K562 (cell line): ENCODE measurements around the gene LDLR. TPM values are rescaled to one million over a fixed set of nuclear protein-coding genes. Genes with fewer than 3 reads are reported as not detected.
"Not testable (repeated sequence)": the region's sequence is repeated elsewhere in the genome, so short reads cannot be mapped to it uniquely, and the experiment has no call there.

Source experiments
- ATAC-seq: fragments of 200-7000 bp; cut with Tn5 transposase; 3 replicates; pipeline ENCODE4 v1.9.1; 2020; ENCODE audit warnings: moderate library complexity
- BruUV-seq: library from RNA; stranded (reverse); fragments of 400-500 nt; replicated peaks from 2 replicates; lab custom pipeline; 2021; lab: Mats Ljungman, UMichigan
- CTCF ChIA-PET: fragments of 300-600 bp; formaldehyde crosslinking; extraction: SDS; loops from one replicate; lab custom pipeline; 2021; ENCODE audit warnings: low intra/inter-chr PET ratio; lab: Yijun Ruan, JAX
- POLR2A ChIA-PET: fragments of 300-600, 350-650 bp; sonication (Branson Sonifier 250); formaldehyde crosslinking; extraction: SDS; loops from one replicate; lab custom pipeline; 2021; ENCODE audit warnings: antibody characterized with exemption, inconsistent platforms; lab: Yijun Ruan, JAX
- DNase-seq, 4 experiments: peaks; one replicate each; pipeline versions ENCODE4 v3.0.0 to v3.0.0-alpha.2; 2011 to 2018; ENCODE audit warnings: low spot score in 3 of 4, mixed read lengths in 3 of 4; ENCODE audit errors: extremely low read depth in 1 of 4
- FAIRE-seq: peaks from 2 replicates; lab custom pipeline; 2011; peaks lifted over from hg19 to GRCh38; lab: Jason Lieb, UNC
- H2AFZ ChIP-seq: 2 replicates; pipeline ENCODE4 v1.6.0; 2011; ENCODE audit warnings: low read depth, low read length, control low read depth, inconsistent platforms
- H3K27ac ChIP-seq: fragments of 200-600 bp; 3 replicates; pipeline ENCODE4 v1.8.0; 2011; ENCODE audit warnings: low read depth, mild to moderate bottlenecking, control low read depth, inconsistent platforms, low read length, moderate library complexity, mixed read lengths; ENCODE audit errors: extremely low read depth
- H3K27me3 ChIP-seq, 2 experiments: fragments of 300-600 bp in 1 of 2; 2 replicates in 1 of 2; 3 replicates in 1 of 2; pipeline versions ENCODE4 v1.6.0 to v1.8.0; 2011; ENCODE audit warnings: inconsistent platforms in 2 of 2, low read length in 2 of 2, mild to moderate bottlenecking in 1 of 2, mixed read lengths in 1 of 2, moderate library complexity in 1 of 2; ENCODE audit not compliant: control insufficient read depth in 2 of 2, insufficient read depth in 2 of 2
- H3K36me3 ChIP-seq: fragments of 300-600 bp; 3 replicates; pipeline ENCODE4 v1.8.0; 2011; ENCODE audit warnings: mild to moderate bottlenecking, low read length, inconsistent platforms; ENCODE audit not compliant: control insufficient read depth, insufficient read depth
- H3K4me1 ChIP-seq, 2 experiments: fragments of 200-600 bp in 1 of 2; replicated peaks in 1 of 2; 2 replicates in 1 of 2; 3 replicates in 1 of 2; pipeline versions ENCODE4 v1.5.1 to v1.8.0; 2011; ENCODE audit warnings: inconsistent platforms in 2 of 2, low read length in 2 of 2, mild to moderate bottlenecking in 1 of 2, mixed read lengths in 1 of 2, moderate library complexity in 1 of 2; ENCODE audit not compliant: control insufficient read depth in 2 of 2, insufficient read depth in 2 of 2
- H3K4me2 ChIP-seq: 2 replicates; pipeline ENCODE4 v1.6.1; 2011; ENCODE audit warnings: low read length, control low read depth, inconsistent platforms, mixed read lengths; ENCODE audit not compliant: insufficient read depth
- H3K4me3 ChIP-seq: fragments of 200-600 bp; sonication (generic), shearing (Covaris generic); 2 replicates; pipeline ENCODE4 v1.5.1; 2016; ENCODE audit warnings: control low read depth, inconsistent platforms
- H3K79me2 ChIP-seq: fragments of 200-600 bp; 3 replicates; pipeline ENCODE4 v1.8.0; 2011; ENCODE audit warnings: low read length, inconsistent platforms; ENCODE audit not compliant: control insufficient read depth, insufficient read depth
- H3K9ac ChIP-seq, 2 experiments: 2 replicates each; pipeline versions ENCODE4 v1.6.0 to v1.6.1; 2011; ENCODE audit warnings: low read depth in 2 of 2, low read length in 2 of 2, control low read depth in 1 of 2, inconsistent platforms in 1 of 2, mild to moderate bottlenecking in 1 of 2, mixed read lengths in 1 of 2; ENCODE audit not compliant: insufficient read depth in 1 of 2
- H3K9me1 ChIP-seq: one replicate; pipeline ENCODE4 v1.6.0; 2011; ENCODE audit warnings: inconsistent platforms, mild to moderate bottlenecking, low read length, moderate library complexity; ENCODE audit not compliant: control insufficient read depth, insufficient read depth
- H3K9me3 ChIP-seq: replicated peaks from 2 replicates; pipeline ENCODE4 v1.5.1; 2011; ENCODE audit warnings: low read depth, low read length, inconsistent platforms; ENCODE audit not compliant: control insufficient read depth, insufficient read depth
- H4K20me1 ChIP-seq: replicated peaks from 2 replicates; pipeline ENCODE4 v1.6.1; 2011; ENCODE audit warnings: low read length, inconsistent platforms, mixed read lengths; ENCODE audit not compliant: control insufficient read depth, insufficient read depth
- GATA2 ChIP-seq: sonication (generic); formaldehyde crosslinking; IDR thresholded peaks from 2 replicates; pipeline ENCODE4 v1.4.0; 2020; ENCODE audit warnings: mild to moderate bottlenecking, missing genetic modification reagents
- POLR2A ChIP-seq: fragments of 450-650 bp; conservative IDR thresholded peaks from 2 replicates; pipeline ENCODE4 v1.6.1; 2016
- POLR2B ChIP-seq: fragments of 450-650 bp; IDR thresholded peaks from 2 replicates; pipeline ENCODE4 v1.6.1; 2018; ENCODE audit warnings: low read depth; ENCODE audit not compliant: partially characterized antibody
- SUPT5H ChIP-seq: fragments of 450-650 bp; IDR thresholded peaks from 2 replicates; pipeline ENCODE4 v1.6.1; 2016
- WGBS: fragments of 100-300 bp; shearing (Covaris generic); methylation state at CpG from one replicate; pipeline ENCODE4 v1.1.6; 2016; ENCODE audit warnings: low coverage, mixed read lengths; ENCODE audit not compliant: insufficient coverage; ENCODE audit errors: missing lambda C conversion rate; 5-methylcytosine and 5-hydroxymethylcytosine counted together
- in situ Hi-C: fragments of 300-500 bp; cut with MboI; formaldehyde crosslinking; loops from 4 replicates; pipeline ENCODE4 v1.15.0; 2018; ENCODE audit warnings: inconsistent platforms, mixed read lengths
- intact Hi-C: fragments of 100-400 bp; cut with micrococcal nuclease; formaldehyde crosslinking; loops from 2 replicates; pipeline ENCODE4 v1.14.2; 2022
- polyA plus RNA-seq, 8 experiments: library from polyadenylated mRNA; depleted of rRNA in 4 of 8; stranded (reverse) in 5 of 8; unstranded in 3 of 8; fragments of >200 nt; fragmentation: Nextera tagmentation in 2 of 8; fragmentation: Illumina TruSeq in 1 of 8; extraction: Ambion mirVana in 2 of 8; extraction: Trizol in 1 of 8; gene quantifications; 2 replicates each; pipeline versions ENCODE4 v1.2.1 to v1.2.3, GENCODE V29; 2011 to 2014; ENCODE audit warnings: inconsistent platforms in 1 of 8, missing spikeins in 1 of 8
- total RNA-seq, 7 experiments: library from RNA; depleted of rRNA in 6 of 7; stranded (reverse); fragments of >200 nt in 6 of 7; fragmentation: Illumina TruSeq in 2 of 7; extraction: Trizol in 2 of 7; gene quantifications; 2 replicates each; pipeline versions ENCODE4 v1.2.1 to v1.2.3, GENCODE V29; 2011 to 2021; ENCODE audit warnings: low replicate concordance in 1 of 7
- TF ChIP-seq, protein P1 (sequence below), 2 experiments: fragments of 450-650 bp in 1 of 2; sonication (generic) in 1 of 2; formaldehyde crosslinking in 1 of 2; IDR thresholded peaks in 1 of 2; conservative IDR thresholded peaks in 1 of 2; 2 replicates each; pipeline versions ENCODE4 v1.6.1 to v1.8.1; 2016 to 2023; ENCODE audit warnings: mild to moderate bottlenecking in 2 of 2, moderate library complexity in 2 of 2, inconsistent platforms in 1 of 2, missing genetic modification reagents in 1 of 2

LDLR gene
- total and polyA plus RNA-seq, 9 of the 15 experiments (the other 6 are each of a cell fraction or from before 2014, with no cell fraction given): 19.9 to 114 (median 56.3) TPM

GRCh38 chr19:11097367-11097766 is 8.1 kb downstream of the LDLR start:
- TF ChIP-seq POLR2B: peak; percentile 63
- TF ChIP-seq SUPT5H: peak; percentile 67
- TF ChIP-seq GATA2: 0 out of 2 replicates have a peak, but pooled peaks have one; percentile 11
- TF ChIP-seq, protein P1, sequence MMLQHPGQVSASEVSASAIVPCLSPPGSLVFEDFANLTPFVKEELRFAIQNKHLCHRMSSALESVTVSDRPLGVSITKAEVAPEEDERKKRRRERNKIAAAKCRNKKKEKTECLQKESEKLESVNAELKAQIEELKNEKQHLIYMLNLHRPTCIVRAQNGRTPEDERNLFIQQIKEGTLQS (IDR thresholded peaks at IDR 0.05): not testable (repeated sequence)
- TF ChIP-seq, protein P1 (CRISPR knock-in tag; conservative IDR thresholded peaks at IDR 0.05): 0 out of 2 replicates have a peak, but pooled peaks have one; percentile 54
- peak; percentile 41 for TF ChIP-seq POLR2A
- Histone ChIP-seq H3K79me2 (peaks cover 94% of the 10 kb centered on the region), H3K4me2 (peak overlapping the region; percentile 3; the same call in 1 of the 2 replicates), H3K4me1 (peaks cover 35 to 41% of the 10 kb centered on the region in 2 experiments), H4K20me1 (peaks cover 69% of the 10 kb centered on the region), H3K9me1 (peaks cover 18% of the 10 kb centered on the region), H3K36me3 (peaks cover 95% of the 10 kb centered on the region), H3K27ac (peak overlapping the region; percentile 41; the same call in 1 of the 3 replicates)
- DNase-seq, H3K27me3 ChIP-seq, H3K9ac ChIP-seq, H2AFZ ChIP-seq, BruUV-seq, intact Hi-C loops, in situ Hi-C loops, CTCF ChIA-PET, H3K9me3 ChIP-seq, H3K4me3 ChIP-seq, FAIRE-seq, ATAC-seq: not testable (repeated sequence)
- POLR2A ChIA-PET: interaction anchor here (0.6 to 1.3 kb wide), 5 partner anchors 8 to 12 kb away, joined by 3 to 8 read pairs (median 3); partner anchors contain the start of gene LDLR
- 91% methylated on average over 6 of the region's 6 CpGs for WGBS
